Fibroblast of the aortic adventitia (primary cell): Measurements from ENCODE around the gene TAS2R60. TPM values are rescaled to one million over a fixed set of nuclear protein-coding genes. Genes with fewer than 3 reads are reported as not detected.
"Not testable (repeated sequence)": the region's sequence is repeated elsewhere in the genome, so short reads cannot be mapped to it uniquely, and the experiment has no call there.

Source experiments
- DNase-seq: peaks from one replicate; pipeline ENCODE4 v3.0.0-alpha.2; 2010; ENCODE audit warnings: low read depth
- H3K4me3 ChIP-seq: 2 replicates; pipeline ENCODE4 v1.5.1; 2011; ENCODE audit warnings: low read depth, mild to moderate bottlenecking, control low read depth, low read length, moderate library complexity
- total RNA-seq: library from RNA; depleted of rRNA; stranded (reverse); fragments of >200 nt; gene quantifications from 2 replicates; pipeline ENCODE4 v1.2.3, GENCODE V29; 2012; ENCODE audit warnings: low replicate concordance
- TF ChIP-seq, protein P1 (sequence below): IDR thresholded peaks from 2 replicates; pipeline ENCODE4 v1.5.1; 2011; ENCODE audit warnings: mild to moderate bottlenecking, low read length, control low read depth, inconsistent platforms; ENCODE audit not compliant: insufficient read depth

Gene TAS2R60
- total RNA-seq, 1 donor: not detected

DNA sequence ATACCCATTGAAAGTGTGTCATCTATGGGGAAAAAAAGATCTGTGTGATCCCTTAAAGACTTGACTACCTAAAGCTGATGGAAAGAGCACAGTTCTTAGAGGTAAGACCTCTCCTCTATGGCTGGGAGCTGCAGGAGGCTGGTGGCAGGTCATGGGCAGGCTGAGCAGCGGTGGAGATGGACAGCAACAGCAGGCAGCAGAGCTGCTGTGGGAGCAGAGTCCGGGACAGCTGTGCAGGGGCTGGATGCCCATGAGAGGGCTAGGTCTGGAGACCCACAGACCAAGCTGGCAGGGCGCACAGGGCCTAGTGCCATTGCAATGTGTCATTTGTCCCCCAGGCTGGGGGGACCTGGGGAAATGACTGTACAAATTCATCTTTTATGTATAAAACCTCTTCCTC, 21.2 kb upstream of the TAS2R60 start:
- no peak for DNase-seq
- TF ChIP-seq, protein P1, sequence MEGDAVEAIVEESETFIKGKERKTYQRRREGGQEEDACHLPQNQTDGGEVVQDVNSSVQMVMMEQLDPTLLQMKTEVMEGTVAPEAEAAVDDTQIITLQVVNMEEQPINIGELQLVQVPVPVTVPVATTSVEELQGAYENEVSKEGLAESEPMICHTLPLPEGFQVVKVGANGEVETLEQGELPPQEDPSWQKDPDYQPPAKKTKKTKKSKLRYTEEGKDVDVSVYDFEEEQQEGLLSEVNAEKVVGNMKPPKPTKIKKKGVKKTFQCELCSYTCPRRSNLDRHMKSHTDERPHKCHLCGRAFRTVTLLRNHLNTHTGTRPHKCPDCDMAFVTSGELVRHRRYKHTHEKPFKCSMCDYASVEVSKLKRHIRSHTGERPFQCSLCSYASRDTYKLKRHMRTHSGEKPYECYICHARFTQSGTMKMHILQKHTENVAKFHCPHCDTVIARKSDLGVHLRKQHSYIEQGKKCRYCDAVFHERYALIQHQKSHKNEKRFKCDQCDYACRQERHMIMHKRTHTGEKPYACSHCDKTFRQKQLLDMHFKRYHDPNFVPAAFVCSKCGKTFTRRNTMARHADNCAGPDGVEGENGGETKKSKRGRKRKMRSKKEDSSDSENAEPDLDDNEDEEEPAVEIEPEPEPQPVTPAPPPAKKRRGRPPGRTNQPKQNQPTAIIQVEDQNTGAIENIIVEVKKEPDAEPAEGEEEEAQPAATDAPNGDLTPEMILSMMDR: no peak
- H3K4me3 ChIP-seq: no peak overlapping the region

DNA sequence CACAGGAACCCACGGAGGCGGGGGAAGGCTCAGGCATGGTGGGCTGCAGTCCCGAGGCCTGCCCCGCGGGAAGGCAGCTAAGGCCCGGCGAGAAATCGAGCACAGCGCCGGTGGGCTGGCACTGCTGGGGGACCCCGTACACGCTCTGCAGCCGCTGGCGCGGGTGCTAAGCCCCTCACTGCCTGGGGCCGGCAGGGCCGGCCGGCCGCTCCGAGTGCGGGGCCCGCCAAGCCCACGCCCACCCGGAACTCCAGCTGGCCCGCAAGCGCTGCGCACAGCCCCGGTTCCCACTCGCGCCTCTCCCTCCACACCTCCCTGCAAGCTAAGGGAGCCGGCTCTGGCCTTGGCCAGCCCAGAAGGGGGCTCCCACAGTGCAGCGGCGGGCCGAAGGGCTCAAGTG, 18.8 kb upstream of the TAS2R60 start:
- H3K4me3 ChIP-seq, DNase-seq: not testable (repeated sequence)

- DNase-seq: no peak
- no peak overlapping the region for H3K4me3 ChIP-seq
- TF ChIP-seq, protein P1: no peak
Observed at GRCh38 chr7:143426479-143427142, 16.6 kb upstream of the TAS2R60 start.

DNA sequence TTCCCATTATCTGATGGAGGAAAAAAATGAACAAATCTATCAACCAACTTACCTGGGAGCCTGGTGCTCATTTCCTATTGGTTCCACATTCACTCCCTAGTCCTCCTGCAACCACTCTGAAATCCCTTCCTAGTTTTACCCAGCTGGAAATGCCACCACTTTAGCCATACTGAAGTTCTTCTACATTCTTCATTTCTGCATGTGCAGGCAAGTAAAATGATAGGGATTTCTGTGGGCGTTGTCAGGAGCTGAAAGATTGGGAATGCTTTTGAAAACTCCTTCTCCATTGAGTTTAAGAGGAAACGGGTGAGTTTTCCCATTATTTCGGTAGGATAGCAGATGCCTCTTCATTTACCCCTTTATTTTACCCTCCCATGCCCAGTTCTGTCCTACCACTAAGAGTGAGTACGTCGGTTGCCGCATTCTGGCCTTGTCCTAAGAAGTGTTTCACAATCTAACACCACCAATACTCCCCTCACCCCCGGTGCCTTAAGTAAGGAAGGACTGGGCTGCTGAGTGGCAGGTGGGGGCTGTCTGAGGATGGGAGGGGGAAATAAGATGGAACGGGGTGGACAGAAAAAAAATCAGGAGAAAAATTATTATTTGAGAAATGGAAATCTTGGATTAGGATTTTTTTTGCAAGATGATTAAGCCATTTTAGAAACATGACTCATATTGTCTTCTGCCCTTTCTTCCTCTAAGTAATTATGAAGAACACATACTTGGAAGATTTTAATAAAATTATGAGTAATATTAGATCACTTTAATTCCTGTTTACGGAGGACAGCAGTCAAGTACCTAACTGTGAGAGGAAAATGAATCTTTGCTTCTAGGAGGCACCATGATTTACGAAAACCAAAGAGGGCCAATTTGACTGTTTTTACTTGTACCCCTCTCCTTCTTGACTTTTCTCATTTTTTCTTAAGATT, 13.2 kb upstream of the TAS2R60 start:
- TF ChIP-seq, protein P1: no peak
- DNase-seq: peak; percentile 30
- no peak overlapping the region for H3K4me3 ChIP-seq

GRCh38 chr7:143431109-143431508, 12.1 kb upstream of the TAS2R60 start:
- H3K4me3 ChIP-seq: no peak overlapping the region
- TF ChIP-seq, protein P1: no peak
- DNase-seq: no peak

GRCh38 chr7:143433759-143434158, 9.5 kb upstream of the TAS2R60 start:
- DNase-seq: no peak
- TF ChIP-seq, protein P1: no peak

DNA sequence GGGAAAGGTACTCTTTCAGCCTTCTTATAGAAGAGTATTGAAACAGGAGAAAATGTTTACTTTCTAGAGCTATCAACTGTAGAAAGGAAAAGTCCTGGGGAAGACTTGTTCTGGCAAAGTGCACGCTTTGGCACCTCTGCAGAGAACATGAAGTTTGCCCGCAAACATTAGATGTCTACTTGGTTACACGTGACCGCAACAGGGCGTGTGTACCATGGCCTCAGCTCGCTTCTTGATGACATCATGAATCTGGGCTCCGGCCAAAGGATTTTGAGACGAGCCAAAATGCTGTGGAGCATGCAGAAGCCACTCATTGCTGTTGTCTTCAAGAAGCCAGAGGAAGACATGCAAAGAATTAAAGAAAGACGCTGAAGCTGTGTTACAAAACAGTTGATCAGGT, 8.6 kb upstream of the TAS2R60 start:
- H3K4me3 ChIP-seq: no peak overlapping the region
- TF ChIP-seq, protein P1: no peak
- peak; percentile 83 for DNase-seq

More at GRCh38 chr7:143433759-143434158, 9.5 kb upstream of the TAS2R60 start:
- no peak overlapping the region for H3K4me3 ChIP-seq
